Measurements from ENCODE around the gene RPH3AL.
"Not testable (repeated sequence)": the region's sequence is repeated elsewhere in the genome, so short reads cannot be mapped to it uniquely, and the experiment has no call there.

RPH3AL gene

GRCh38 chr17:251531-251930 lies 101.1 kb downstream of the RPH3AL start:
- DNase-seq (ENCODE audit: low read depth): no peak

GRCh38 chr17:250487-251300 lies 101.9 kb downstream of the RPH3AL start:
- no peak for DNase-seq (ENCODE audit: low read depth)
- no peaks in the 10 kb centered on the region for H3K9me3 ChIP-seq (ENCODE audit: control insufficient read depth, low read length)
- H3K36me3 ChIP-seq (ENCODE audit: control insufficient read depth, insufficient read depth, low read length, severe bottlenecking): no peaks in the 10 kb centered on the region
- peaks cover 18% of the 10 kb centered on the region for H3K27me3 ChIP-seq (replicated peaks; ENCODE audit: control insufficient read depth, insufficient read depth, low read length)
- no peak overlapping the region for H3K9ac ChIP-seq (ENCODE audit: low read length)
- no peaks in the 10 kb centered on the region for H3K4me1 ChIP-seq (ENCODE audit: control insufficient read depth, insufficient read depth, low read length)
- no peak overlapping the region for H3K4me3 ChIP-seq (ENCODE audit: low read length)

More at GRCh38 chr17:251531-251930, 101.1 kb downstream of the RPH3AL start:
- no peaks in the 10 kb centered on the region for H3K36me3 ChIP-seq (ENCODE audit: control insufficient read depth, insufficient read depth, low read length, severe bottlenecking)
- no peaks in the 10 kb centered on the region for H3K4me1 ChIP-seq (ENCODE audit: control insufficient read depth, insufficient read depth, low read length)
- no peak overlapping the region for H3K4me3 ChIP-seq (ENCODE audit: low read length)
- no peak overlapping the region for H3K9ac ChIP-seq (ENCODE audit: low read length)
- no peaks in the 10 kb centered on the region for H3K9me3 ChIP-seq (ENCODE audit: control insufficient read depth, low read length)
- peaks cover 18% of the 10 kb centered on the region for H3K27me3 ChIP-seq (replicated peaks; ENCODE audit: control insufficient read depth, insufficient read depth, low read length)

- H3K27me3 ChIP-seq (replicated peaks; ENCODE audit: control insufficient read depth, insufficient read depth, low read length): peaks cover 18% of the 10 kb centered on the region
- H3K9ac ChIP-seq (ENCODE audit: low read length): no peak overlapping the region
- no peaks in the 10 kb centered on the region for H3K36me3 ChIP-seq (ENCODE audit: control insufficient read depth, insufficient read depth, low read length, severe bottlenecking)
- no peaks in the 10 kb centered on the region for H3K4me1 ChIP-seq (ENCODE audit: control insufficient read depth, insufficient read depth, low read length)
- no peak for DNase-seq (ENCODE audit: low read depth)
- H3K4me3 ChIP-seq (ENCODE audit: low read length): no peak overlapping the region
- no peaks in the 10 kb centered on the region for H3K9me3 ChIP-seq (ENCODE audit: control insufficient read depth, low read length)
Measured at GRCh38 chr17:249236-249993, 103.2 kb downstream of the RPH3AL start.

- H3K9ac ChIP-seq (ENCODE audit: low read length): no peak overlapping the region
- H3K9me3 ChIP-seq (ENCODE audit: control insufficient read depth, low read length): no peaks in the 10 kb centered on the region
- no peak for DNase-seq (ENCODE audit: low read depth)
- H3K27me3 ChIP-seq (replicated peaks; ENCODE audit: control insufficient read depth, insufficient read depth, low read length): peaks cover 18% of the 10 kb centered on the region
- H3K4me3 ChIP-seq (ENCODE audit: low read length): no peak overlapping the region
- no peaks in the 10 kb centered on the region for H3K4me1 ChIP-seq (ENCODE audit: control insufficient read depth, insufficient read depth, low read length)
- H3K36me3 ChIP-seq (ENCODE audit: control insufficient read depth, insufficient read depth, low read length, severe bottlenecking): no peaks in the 10 kb centered on the region
Measured at GRCh38 chr17:248337-249235, 104.0 kb downstream of the RPH3AL start.

- Histone ChIP-seq H3K4me3 (ENCODE audit: low read length) (no peak overlapping the region), H3K4me1 (ENCODE audit: control insufficient read depth, insufficient read depth, low read length) (no peaks in the 10 kb centered on the region), H3K9ac (ENCODE audit: low read length) (no peak overlapping the region), H3K9me3 (ENCODE audit: control insufficient read depth, low read length) (no peaks in the 10 kb centered on the region), H3K36me3 (ENCODE audit: control insufficient read depth, insufficient read depth, low read length, severe bottlenecking) (no peaks in the 10 kb centered on the region), H3K27me3 (replicated peaks; ENCODE audit: control insufficient read depth, insufficient read depth, low read length) (peaks cover 18% of the 10 kb centered on the region)
- DNase-seq (ENCODE audit: low read depth): no peak
Measured at GRCh38 chr17:247767-248166, 104.8 kb downstream of the RPH3AL start.

- Histone ChIP-seq H3K4me1 (ENCODE audit: control insufficient read depth, insufficient read depth, low read length) (no peaks in the 10 kb centered on the region), H3K4me3 (ENCODE audit: low read length) (no peak overlapping the region), H3K9ac (ENCODE audit: low read length) (no peak overlapping the region), H3K9me3 (ENCODE audit: control insufficient read depth, low read length) (no peaks in the 10 kb centered on the region), H3K36me3 (ENCODE audit: control insufficient read depth, insufficient read depth, low read length, severe bottlenecking) (no peaks in the 10 kb centered on the region), H3K27me3 (replicated peaks; ENCODE audit: control insufficient read depth, insufficient read depth, low read length) (peaks cover 18% of the 10 kb centered on the region)
- DNase-seq (ENCODE audit: low read depth): no peak
Measured at GRCh38 chr17:246851-247421, 105.7 kb downstream of the RPH3AL start.

- no peak overlapping the region for H3K4me3 ChIP-seq (ENCODE audit: low read length)
- DNase-seq (ENCODE audit: low read depth): no peak
- H3K27me3 ChIP-seq (replicated peaks; ENCODE audit: control insufficient read depth, insufficient read depth, low read length): peaks cover 17% of the 10 kb centered on the region
- no peaks in the 10 kb centered on the region for H3K9me3 ChIP-seq (ENCODE audit: control insufficient read depth, low read length)
- H3K36me3 ChIP-seq (ENCODE audit: control insufficient read depth, insufficient read depth, low read length, severe bottlenecking): no peaks in the 10 kb centered on the region
- no peak overlapping the region for H3K9ac ChIP-seq (ENCODE audit: low read length)
- no peaks in the 10 kb centered on the region for H3K4me1 ChIP-seq (ENCODE audit: control insufficient read depth, insufficient read depth, low read length)
Measured at GRCh38 chr17:246226-246625, 106.4 kb downstream of the RPH3AL start.

- Histone ChIP-seq H3K27me3 (replicated peaks; ENCODE audit: control insufficient read depth, insufficient read depth, low read length) (peaks cover 12% of the 10 kb centered on the region), H3K9me3 (ENCODE audit: control insufficient read depth, low read length) (no peaks in the 10 kb centered on the region), H3K36me3 (ENCODE audit: control insufficient read depth, insufficient read depth, low read length, severe bottlenecking) (no peaks in the 10 kb centered on the region), H3K4me3 (ENCODE audit: low read length) (no peak overlapping the region), H3K9ac (ENCODE audit: low read length) (no peak overlapping the region), H3K4me1 (ENCODE audit: control insufficient read depth, insufficient read depth, low read length) (no peaks in the 10 kb centered on the region)
- no peak for DNase-seq (ENCODE audit: low read depth)
Measured at GRCh38 chr17:245611-246010, 107.0 kb downstream of the RPH3AL start.

GRCh38 chr17:245020-245419 lies 107.6 kb downstream of the RPH3AL start:
- no peak for DNase-seq (ENCODE audit: low read depth)
- Histone ChIP-seq H3K27me3 (replicated peaks; ENCODE audit: control insufficient read depth, insufficient read depth, low read length) (peaks cover 12% of the 10 kb centered on the region), H3K4me3 (ENCODE audit: low read length) (no peak overlapping the region), H3K9ac (ENCODE audit: low read length) (no peak overlapping the region), H3K36me3 (ENCODE audit: control insufficient read depth, insufficient read depth, low read length, severe bottlenecking) (no peaks in the 10 kb centered on the region), H3K9me3 (ENCODE audit: control insufficient read depth, low read length) (no peaks in the 10 kb centered on the region), H3K4me1 (ENCODE audit: control insufficient read depth, insufficient read depth, low read length) (no peaks in the 10 kb centered on the region)

- not testable (repeated sequence) for H3K4me3 ChIP-seq (ENCODE audit: low read length); DNase-seq (ENCODE audit: low read depth); H3K9ac ChIP-seq (ENCODE audit: low read length); H3K4me1 ChIP-seq (ENCODE audit: control insufficient read depth, insufficient read depth, low read length); H3K9me3 ChIP-seq (ENCODE audit: control insufficient read depth, low read length); H3K36me3 ChIP-seq (ENCODE audit: control insufficient read depth, insufficient read depth, low read length, severe bottlenecking)
- peaks cover 12% of the 10 kb centered on the region for H3K27me3 ChIP-seq (replicated peaks; ENCODE audit: control insufficient read depth, insufficient read depth, low read length)
Measured at GRCh38 chr17:243924-244323, 108.7 kb downstream of the RPH3AL start.

- H3K27me3 ChIP-seq (replicated peaks; ENCODE audit: control insufficient read depth, insufficient read depth, low read length): peaks cover 9% of the 10 kb centered on the region
- no peaks in the 10 kb centered on the region for H3K9me3 ChIP-seq (ENCODE audit: control insufficient read depth, low read length)
- H3K4me3 ChIP-seq (ENCODE audit: low read length): no peak overlapping the region
- no peak for DNase-seq (ENCODE audit: low read depth)
- no peaks in the 10 kb centered on the region for H3K4me1 ChIP-seq (ENCODE audit: control insufficient read depth, insufficient read depth, low read length)
- no peak overlapping the region for H3K9ac ChIP-seq (ENCODE audit: low read length)
- H3K36me3 ChIP-seq (ENCODE audit: control insufficient read depth, insufficient read depth, low read length, severe bottlenecking): no peaks in the 10 kb centered on the region
Measured at GRCh38 chr17:238964-239259, 113.7 kb downstream of the RPH3AL start.
